B cell (primary cell): ENCODE data around the gene LRIF1. TPM values are rescaled to one million over a fixed set of nuclear protein-coding genes. Genes with fewer than 3 reads are reported as not detected.
"Not testable (repeated sequence)": the region's sequence is repeated elsewhere in the genome, so short reads cannot be mapped to it uniquely, and the experiment has no call there.

Experiments
- ATAC-seq: fragments of 200-7000 bp; cut with Tn5 transposase; one replicate; pipeline ENCODE4 v1.10.0; 2021; ENCODE audit warnings: low read depth, mild to moderate bottlenecking, moderate number of reproducible peaks, moderate library complexity
- CTCF ChIA-PET: fragments of 350-600 bp; sonication (Branson Sonifier 250); formaldehyde crosslinking; loops from one replicate; lab custom pipeline; 2021; ENCODE audit warnings: antibody characterized with exemption, inconsistent platforms; lab: Charles Lee
- POLR2A ChIA-PET: fragments of 350-600 bp; sonication (Branson Sonifier 250); formaldehyde crosslinking; loops from one replicate; lab custom pipeline; 2021; ENCODE audit warnings: antibody characterized with exemption; lab: Charles Lee
- DNase-seq: peaks from one replicate; pipeline ENCODE4 v3.0.0; 2013
- H2AFZ ChIP-seq: 2 replicates; pipeline ENCODE4 v1.6.1; 2012; ENCODE audit warnings: mild to moderate bottlenecking, low read depth, low read length; ENCODE audit not compliant: insufficient read depth, poor library complexity, severe bottlenecking
- H3K27ac ChIP-seq, 2 donors: 1 replicate in 1 of 2; 2 replicates in 1 of 2; pipeline ENCODE4 v1.5.1; 2012 to 2013; ENCODE audit warnings: low read length in 2 of 2, mild to moderate bottlenecking in 2 of 2, moderate library complexity in 1 of 2
- H3K27me3 ChIP-seq, 4 experiments: fragments of 200-600 bp in 1 of 4; sonication (generic) in 1 of 4; replicated peaks in 1 of 4; 1 replicate in 2 of 4; 2 replicates in 2 of 4; pipeline versions ENCODE4 v1.6.1 to v1.7.0; 2013 to 2016; ENCODE audit warnings: low read length in 3 of 4, mild to moderate bottlenecking in 2 of 4, mixed read lengths in 1 of 4, moderate library complexity in 1 of 4; ENCODE audit not compliant: insufficient read depth in 4 of 4, control insufficient read depth in 3 of 4; ENCODE audit errors: control extremely low read depth in 1 of 4
- H3K36me3 ChIP-seq, 2 experiments: replicated peaks in 1 of 2; 1 replicate in 1 of 2; 2 replicates in 1 of 2; pipeline versions ENCODE4 v1.6.1 to v1.7.1; 2013; ENCODE audit warnings: low read length in 1 of 2; ENCODE audit not compliant: insufficient read depth in 2 of 2, control insufficient read depth in 1 of 2; ENCODE audit errors: control extremely low read depth in 1 of 2, extremely low read depth in 1 of 2
- H3K4me1 ChIP-seq, 2 donors: fragments of 200-600 bp in 1 of 2; sonication (generic) in 1 of 2; 1 replicate in 1 of 2; 2 replicates in 1 of 2; pipeline versions ENCODE4 v1.5.1 to v1.6.1; 2013 to 2017; ENCODE audit warnings: low read length in 2 of 2; ENCODE audit not compliant: control insufficient read depth in 2 of 2, insufficient read depth in 2 of 2
- H3K4me2 ChIP-seq: replicated peaks from 2 replicates; pipeline ENCODE3; 2012; ENCODE audit warnings: mild to moderate bottlenecking, low read depth, low read length; ENCODE audit not compliant: poor library complexity, severe bottlenecking
- H3K4me3 ChIP-seq, 5 experiments: fragments of 200-600 bp in 1 of 5; sonication (generic) in 1 of 5; 1 replicate in 3 of 5; 2 replicates in 2 of 5; pipeline versions ENCODE4 v1.5.1 to v1.7.0; 2011 to 2016; ENCODE audit warnings: low read length in 4 of 5, mild to moderate bottlenecking in 4 of 5, low read depth in 2 of 5, control low read depth in 1 of 5, moderate library complexity in 1 of 5; ENCODE audit not compliant: insufficient read depth in 1 of 5; ENCODE audit errors: control extremely low read depth in 1 of 5, extremely low read depth in 1 of 5
- H3K79me2 ChIP-seq: fragments of 200-600 bp; sonication (generic); one replicate; pipeline ENCODE4 v1.6.0; 2016; ENCODE audit warnings: low read length; ENCODE audit not compliant: control insufficient read depth, insufficient read depth
- H3K9ac ChIP-seq: fragments of 200-600 bp; sonication (generic); 2 replicates; pipeline ENCODE4 v1.6.1; 2017; ENCODE audit warnings: mild to moderate bottlenecking, low read length, moderate library complexity
- H3K9me3 ChIP-seq, 3 donors: one replicate each; pipeline versions ENCODE4 v1.6.1 to v1.7.1; 2013; ENCODE audit warnings: low read length in 2 of 3; ENCODE audit not compliant: control insufficient read depth in 2 of 3, insufficient read depth in 1 of 3; ENCODE audit errors: control extremely low read depth in 1 of 3
- H4K20me1 ChIP-seq: 2 replicates; pipeline ENCODE4 v1.6.0; 2012; ENCODE audit warnings: mild to moderate bottlenecking, low read length; ENCODE audit not compliant: insufficient read depth, control insufficient read depth, poor library complexity, severe bottlenecking
- H3K27ac Mint-ChIP-seq: one replicate; pipeline ENCODE4 v1.8.0; 2021; ENCODE audit warnings: mixed read lengths
- H3K27me3 Mint-ChIP-seq: one replicate; pipeline ENCODE4 v1.8.0; 2021; ENCODE audit warnings: mixed read lengths
- H3K4me1 Mint-ChIP-seq: one replicate; pipeline ENCODE4 v1.8.0; 2021; ENCODE audit warnings: mixed read lengths
- H3K4me3 Mint-ChIP-seq: one replicate; pipeline ENCODE4 v1.8.0; 2021; ENCODE audit warnings: mixed read lengths
- H3K9me3 Mint-ChIP-seq: one replicate; pipeline ENCODE4 v1.8.0; 2022; ENCODE audit warnings: mixed read lengths; ENCODE audit not compliant: insufficient read depth
- EZH2 ChIP-seq: IDR thresholded peaks from 2 replicates; pipeline ENCODE4 v1.6.1; 2012; ENCODE audit warnings: borderline replicate concordance, low read depth, mild to moderate bottlenecking, moderate library complexity, low read length; ENCODE audit not compliant: insufficient read depth, poor library complexity, severe bottlenecking
- WGBS: methylation state at CpG from one replicate; pipeline ENCODE4 v1.1.5; 2013; ENCODE audit warnings: missing lambda C conversion rate; ENCODE audit not compliant: insufficient coverage; 5-methylcytosine and 5-hydroxymethylcytosine counted together
- intact Hi-C: fragments of 100-400 bp; cut with micrococcal nuclease; formaldehyde crosslinking; loops from one replicate; pipeline ENCODE4 v1.10.0; 2022
- polyA plus RNA-seq: library from polyadenylated mRNA; depleted of rRNA; stranded (reverse); fragments of >200 nt; gene quantifications from 2 replicates; pipeline ENCODE4 v1.2.3, GENCODE V29; 2012
- total RNA-seq, 2 donors: library from RNA; stranded (reverse); fragments of 120-200 nt in 1 of 2; gene quantifications; 1 replicate in 1 of 2; 2 replicates in 1 of 2; pipeline versions ENCODE4 v1.2.3 to v1.2.4, GENCODE V29; 2013 to 2022
- TF ChIP-seq, protein P1 (sequence below): fragments of 200-600 bp; IDR thresholded peaks from one replicate; pipeline ENCODE4 v1.8.0; 2022; ENCODE audit warnings: antibody characterized with exemption, mild to moderate bottlenecking

LRIF1 gene
- total and polyA plus RNA-seq, 2 donors (not counting 1 experiment from before 2014, with no cell fraction given): 5.3 to 26.5 TPM

DNA sequence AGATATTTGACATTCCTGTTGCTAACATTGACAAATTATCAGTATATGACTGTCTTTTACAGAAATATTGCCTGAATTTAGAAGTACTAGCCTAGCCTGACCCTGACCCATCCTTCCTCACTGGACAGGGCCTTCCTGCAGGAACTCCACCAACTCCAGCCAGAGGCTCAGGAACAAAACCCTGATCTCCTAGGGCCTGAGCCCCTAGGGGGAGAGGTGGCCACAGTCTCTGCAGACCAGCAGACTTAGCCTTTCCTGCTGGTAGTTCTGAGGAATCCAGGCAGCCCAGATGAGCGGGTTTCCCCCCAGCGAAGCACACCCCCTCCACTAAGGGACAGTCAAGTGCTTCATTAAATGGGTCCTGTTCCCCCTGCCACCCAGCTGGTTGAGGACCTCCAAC lies 44.3 kb upstream of the LRIF1 start:
- Histone ChIP-seq H3K27me3 (peaks cover 0 to 17% (median 9%) of the 10 kb centered on the region in 4 experiments), H3K27ac (no peak overlapping the region), H3K4me1 (no peaks in the 10 kb centered on the region), H3K4me2 (no peak overlapping the region), H3K36me3 (no peaks in the 10 kb centered on the region), H3K9me3 (peaks cover 7 to 9% (median 8%) of the 10 kb centered on the region in 3 donors), H2AFZ (no peak overlapping the region), H3K9ac (no peak overlapping the region), H4K20me1 (no peaks in the 10 kb centered on the region), H3K4me3 (no peak overlapping the region), H3K79me2 (no peaks in the 10 kb centered on the region)
- POLR2A ChIA-PET: no interaction called here
- Mint-ChIP-seq H3K27me3 (peaks cover 49% of the 10 kb centered on the region), H3K9me3 (peaks cover 8% of the 10 kb centered on the region), H3K27ac (no peak overlapping the region), H3K4me3 (no peak overlapping the region), H3K4me1 (no peaks in the 10 kb centered on the region)
- TF ChIP-seq EZH2: no peak
- TF ChIP-seq, protein P1, sequence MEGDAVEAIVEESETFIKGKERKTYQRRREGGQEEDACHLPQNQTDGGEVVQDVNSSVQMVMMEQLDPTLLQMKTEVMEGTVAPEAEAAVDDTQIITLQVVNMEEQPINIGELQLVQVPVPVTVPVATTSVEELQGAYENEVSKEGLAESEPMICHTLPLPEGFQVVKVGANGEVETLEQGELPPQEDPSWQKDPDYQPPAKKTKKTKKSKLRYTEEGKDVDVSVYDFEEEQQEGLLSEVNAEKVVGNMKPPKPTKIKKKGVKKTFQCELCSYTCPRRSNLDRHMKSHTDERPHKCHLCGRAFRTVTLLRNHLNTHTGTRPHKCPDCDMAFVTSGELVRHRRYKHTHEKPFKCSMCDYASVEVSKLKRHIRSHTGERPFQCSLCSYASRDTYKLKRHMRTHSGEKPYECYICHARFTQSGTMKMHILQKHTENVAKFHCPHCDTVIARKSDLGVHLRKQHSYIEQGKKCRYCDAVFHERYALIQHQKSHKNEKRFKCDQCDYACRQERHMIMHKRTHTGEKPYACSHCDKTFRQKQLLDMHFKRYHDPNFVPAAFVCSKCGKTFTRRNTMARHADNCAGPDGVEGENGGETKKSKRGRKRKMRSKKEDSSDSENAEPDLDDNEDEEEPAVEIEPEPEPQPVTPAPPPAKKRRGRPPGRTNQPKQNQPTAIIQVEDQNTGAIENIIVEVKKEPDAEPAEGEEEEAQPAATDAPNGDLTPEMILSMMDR: no peak
- intact Hi-C loops: no loop called here
- CTCF ChIA-PET: interaction anchor here (1.4 kb wide), 1 partner anchor 15 kb away, joined by 4 read pairs; no protein-coding TSS in a partner anchor
- 96% methylated on average over 2 of the region's 2 CpGs for WGBS
- ATAC-seq (no peak), DNase-seq (no peak)

GRCh38 chr1:111006556-111006955 lies 42.8 kb upstream of the LRIF1 start:
- H3K4me3 ChIP-seq: no peak overlapping the region
- no peaks in the 10 kb centered on the region for H3K79me2 ChIP-seq
- no peak overlapping the region for H3K9ac ChIP-seq
- ATAC-seq (no peak), DNase-seq (no peak)
- Mint-ChIP-seq H3K4me3 (no peak overlapping the region), H3K4me1 (no peaks in the 10 kb centered on the region), H3K27ac (no peak overlapping the region), H3K27me3 (peaks cover 56% of the 10 kb centered on the region), H3K9me3 (peaks cover 8% of the 10 kb centered on the region)
- no peak for TF ChIP-seq EZH2
- TF ChIP-seq, protein P1: no peak
- POLR2A ChIA-PET: no interaction called here
- WGBS: 83% methylated on average over 1 of the region's 1 CpG
- peaks cover 7 to 9% (median 7%) of the 10 kb centered on the region in 3 donors for H3K9me3 ChIP-seq
- H3K27ac ChIP-seq: no peak overlapping the region
- H2AFZ ChIP-seq: no peak overlapping the region
- no peaks in the 10 kb centered on the region for H4K20me1 ChIP-seq
- intact Hi-C loops: no loop called here
- H3K27me3 ChIP-seq: peaks cover 0 to 21% (median 12%) of the 10 kb centered on the region in 4 experiments
- no peak overlapping the region for H3K4me2 ChIP-seq
- CTCF ChIA-PET: interaction anchor here (1.4 kb wide), 1 partner anchor 14 kb away, joined by 4 read pairs; no protein-coding TSS in a partner anchor
- H3K36me3 ChIP-seq: no peaks in the 10 kb centered on the region
- no peaks in the 10 kb centered on the region for H3K4me1 ChIP-seq

- H3K9me3 Mint-ChIP-seq, H3K79me2 ChIP-seq, H3K27ac Mint-ChIP-seq, CTCF ChIA-PET, H3K4me3 ChIP-seq, H2AFZ ChIP-seq, H3K9ac ChIP-seq, H3K36me3 ChIP-seq, DNase-seq, H3K4me3 Mint-ChIP-seq, H3K4me2 ChIP-seq, H3K4me1 Mint-ChIP-seq, POLR2A ChIA-PET, H3K4me1 ChIP-seq, H3K27ac ChIP-seq, intact Hi-C loops, H3K9me3 ChIP-seq, H4K20me1 ChIP-seq, ATAC-seq: not testable (repeated sequence)
- H3K27me3 Mint-ChIP-seq: peaks cover 51% of the 10 kb centered on the region
- H3K27me3 ChIP-seq: peaks cover 0 to 17% (median 9%) of the 10 kb centered on the region in 4 experiments
Observed at GRCh38 chr1:110999607-111000006, 35.9 kb upstream of the LRIF1 start.
